ENCODE data around the gene GRB10.

- TF ChIP-seq CTCF (IDR thresholded peaks at IDR 0.05; ENCODE audit: borderline replicate concordance, extremely low read depth, low read length, poor library complexity, severe bottlenecking) (no peak), EZH2 (IDR thresholded peaks at IDR 0.05; ENCODE audit: borderline replicate concordance, low read depth, low read length, severe bottlenecking) (no peak)
These were observed 13.9 kb downstream of the GRB10 start for GRCh38 chr7:50768485-50769474.
